ENCODE data around the gene TERT.

GRCh38 chr5:1335540-1336095, 40.8 kb upstream of the TERT start:
- no peak for TF ChIP-seq EZH2phosphoT487 (IDR thresholded peaks at IDR 0.05; ENCODE audit: insufficient read depth, low read depth)
- TF ChIP-seq EZH2 (IDR thresholded peaks at IDR 0.05; ENCODE audit: insufficient read depth, poor library complexity, severe bottlenecking), result no peak
